NCI-H2029 (cell line): ENCODE results near the gene INCENP.

Experiments used
- DNase-seq: peaks from one replicate; lab custom pipeline; 2025; lab: John Stamatoyannopoulos, UW

Gene INCENP

GRCh38 chr11:62124186-62125113, 639 bp downstream of the INCENP start:
- DNase-seq = no peak

DNA sequence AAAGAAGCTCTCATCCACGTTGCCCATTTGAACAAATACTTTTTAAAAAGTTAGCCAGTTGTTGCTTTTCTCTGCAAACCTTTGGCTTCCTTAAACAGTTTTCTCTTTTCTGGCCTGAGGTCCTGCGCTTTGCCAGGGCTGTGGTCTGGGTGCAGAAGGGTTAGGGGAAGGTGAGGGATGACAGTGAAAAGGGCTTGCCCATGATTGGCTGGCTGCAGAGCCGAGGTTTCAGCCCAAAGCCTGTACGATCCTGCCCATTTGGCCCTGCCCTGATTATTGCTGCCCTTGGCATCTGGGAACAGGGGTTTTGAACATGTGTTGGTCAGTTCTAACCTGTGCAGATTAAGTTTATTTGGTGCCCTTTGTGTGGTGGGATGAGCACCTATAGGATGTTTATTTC, 1.5 kb downstream of the INCENP start:
- DNase-seq = no peak

DNA sequence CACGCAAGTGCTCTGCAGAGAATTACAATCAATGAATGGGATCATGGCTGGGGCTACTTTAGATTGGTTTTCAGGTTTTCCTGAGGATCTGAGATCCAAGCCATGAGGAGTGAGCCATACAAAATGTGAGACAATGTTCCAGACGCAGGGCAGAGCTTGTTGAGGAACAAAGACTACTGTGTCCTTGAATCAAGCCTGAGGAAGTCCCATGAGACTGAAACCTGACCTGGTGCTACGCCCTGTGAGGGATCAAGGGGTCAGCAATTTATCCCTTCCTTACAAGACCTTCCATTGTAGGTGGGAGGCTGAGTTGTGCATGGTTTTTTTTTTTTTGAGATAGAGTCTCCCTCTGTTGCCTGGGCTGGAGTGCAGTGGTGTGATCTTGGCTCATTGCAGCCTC, 2.1 kb downstream of the INCENP start:
- no peak for DNase-seq

DNA sequence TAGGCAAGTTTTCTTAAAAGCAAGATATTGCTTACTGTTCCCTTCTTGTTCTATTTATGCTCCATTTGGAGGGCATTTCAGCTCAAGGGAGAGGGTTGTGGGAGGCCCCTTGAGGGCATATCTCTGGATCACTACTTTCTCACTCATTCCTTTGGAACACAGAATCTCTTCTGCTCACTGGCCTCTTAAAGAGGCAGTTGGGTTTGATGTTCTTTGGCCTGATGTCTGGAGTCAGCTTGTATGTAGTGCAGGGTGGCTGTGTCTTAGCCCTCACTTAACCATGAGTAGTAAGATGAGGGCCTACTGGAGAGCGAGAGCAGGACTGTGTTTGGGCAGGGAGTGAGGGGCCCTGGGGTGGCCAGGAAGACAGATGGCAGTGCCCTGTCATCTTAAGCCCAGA, 3.6 kb downstream of the INCENP start:
- DNase-seq = no peak

- DNase-seq = no peak
These were observed 4.3 kb downstream of the INCENP start for GRCh38 chr11:62127941-62128770.

- DNase-seq = no peak
These were observed 5.0 kb downstream of the INCENP start for GRCh38 chr11:62128835-62129234.

DNA sequence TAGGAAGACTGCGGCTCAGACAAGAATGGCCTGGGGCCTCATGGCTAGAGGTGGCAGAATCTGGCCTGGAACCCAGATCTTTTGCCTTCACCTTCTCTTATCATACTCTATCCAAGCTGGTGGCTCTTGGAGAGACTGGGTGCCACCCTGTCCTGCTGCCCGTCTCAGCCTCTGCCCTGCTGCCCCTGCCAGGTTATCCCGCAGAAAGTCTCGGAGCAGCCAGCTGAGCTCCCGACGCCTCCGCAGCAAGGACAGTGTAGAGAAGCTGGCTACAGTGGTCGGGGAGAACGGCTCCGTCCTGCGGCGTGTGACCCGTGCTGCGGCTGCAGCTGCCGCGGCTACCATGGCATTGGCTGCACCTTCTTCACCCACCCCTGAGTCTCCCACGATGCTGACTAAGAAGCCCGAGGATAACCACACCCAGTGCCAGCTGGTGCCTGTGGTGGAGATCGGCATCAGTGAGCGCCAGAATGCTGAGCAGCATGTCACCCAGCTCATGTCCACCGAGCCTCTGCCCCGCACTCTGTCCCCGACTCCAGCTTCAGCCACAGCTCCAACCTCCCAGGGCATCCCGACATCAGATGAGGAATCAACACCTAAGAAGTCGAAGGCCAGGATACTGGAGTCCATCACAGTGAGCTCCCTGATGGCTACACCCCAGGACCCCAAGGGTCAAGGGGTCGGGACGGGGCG, 5.9 kb downstream of the INCENP start:
- DNase-seq = no peak

GRCh38 chr11:62130283-62131169, 6.7 kb downstream of the INCENP start:
- no peak for DNase-seq

DNA sequence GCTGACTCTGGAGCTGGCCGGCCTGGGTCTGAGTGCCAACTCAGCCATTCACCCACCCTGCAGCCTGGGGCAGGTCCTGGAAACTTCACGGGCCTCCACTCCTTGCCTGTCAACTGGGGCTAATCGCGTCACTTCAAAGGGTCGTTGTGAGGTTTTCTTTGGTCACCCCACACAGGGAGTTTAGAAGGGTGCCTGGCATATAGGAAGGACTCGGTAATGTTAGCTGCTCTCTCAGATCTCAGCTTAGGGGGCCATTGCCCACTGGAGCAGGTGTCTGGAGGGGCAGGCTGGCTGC, 7.3 kb downstream of the INCENP start:
- DNase-seq = no peak

- no peak for DNase-seq
These were observed 8.4 kb downstream of the INCENP start for GRCh38 chr11:62132191-62132590.

DNA sequence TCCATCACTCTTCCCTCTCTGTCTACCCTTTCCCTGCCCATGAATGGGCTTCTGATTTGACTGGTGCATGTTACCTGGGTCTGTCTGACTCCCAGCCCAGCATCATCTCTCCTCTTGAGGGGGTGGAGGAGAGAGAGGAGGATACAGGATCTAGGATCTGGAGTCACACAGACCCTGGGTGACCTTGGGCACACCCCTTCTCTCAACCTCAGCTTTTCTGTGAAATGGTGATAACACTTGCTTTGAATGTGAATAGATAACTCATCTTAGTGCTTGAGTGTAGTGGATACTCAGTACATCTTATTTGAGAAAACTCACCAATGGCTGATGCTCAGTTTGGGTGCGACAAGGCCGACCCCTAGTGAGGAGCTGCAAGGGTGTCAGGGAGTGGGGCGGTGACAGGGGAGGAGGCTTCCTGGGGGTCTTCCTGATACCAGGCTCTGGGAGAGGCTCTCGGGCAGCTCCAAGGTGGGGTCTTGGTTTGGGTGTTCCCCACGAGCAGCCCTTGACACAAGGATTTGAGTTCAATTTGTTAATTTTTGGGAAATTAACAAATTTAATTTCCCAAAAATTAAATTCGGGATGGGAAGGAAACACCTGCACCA, 9.0 kb downstream of the INCENP start:
- DNase-seq = no peak

- no peak for DNase-seq
These were observed 9.7 kb downstream of the INCENP start for GRCh38 chr11:62133328-62134065.

- no peak for DNase-seq
These were observed 13.6 kb downstream of the INCENP start for GRCh38 chr11:62137276-62137861.

DNA sequence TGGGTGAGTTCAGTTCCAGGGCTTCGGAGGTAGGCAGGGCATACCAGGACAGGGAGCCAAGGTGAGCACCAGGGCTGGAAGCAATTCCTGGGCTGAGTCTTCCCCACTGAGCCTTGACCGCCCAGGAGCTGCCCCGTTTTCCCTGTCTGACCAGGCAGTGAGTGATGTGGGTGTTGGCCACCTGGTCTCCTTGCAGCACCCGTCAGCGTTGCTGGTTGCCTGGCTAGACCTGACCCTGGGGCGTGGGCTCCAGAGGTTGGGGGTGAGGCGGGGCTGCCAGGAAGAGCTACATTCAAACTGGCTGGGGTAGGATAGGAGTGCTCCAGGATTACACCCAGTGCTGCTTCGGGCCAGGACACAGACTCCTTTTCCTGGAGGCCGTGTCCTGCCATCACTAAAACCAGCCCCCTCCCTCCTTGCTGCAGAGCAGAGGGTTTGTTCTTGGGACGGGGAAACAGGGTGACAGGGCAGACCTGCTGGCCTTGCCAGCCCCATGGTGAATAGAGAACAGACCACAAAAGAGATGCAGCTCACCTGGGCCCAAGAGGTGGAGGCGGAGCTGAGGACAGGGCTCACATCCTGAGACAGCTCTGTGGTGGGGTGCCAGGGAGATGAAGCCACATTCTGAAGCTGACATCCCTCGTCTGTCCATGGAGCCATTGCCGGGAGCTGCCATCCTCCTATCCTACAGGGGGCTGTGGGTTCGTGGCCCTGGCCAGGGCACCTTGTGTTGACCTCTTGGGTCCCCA, 14.2 kb downstream of the INCENP start:
- no peak for DNase-seq

- DNase-seq = no peak
These were observed 15.0 kb downstream of the INCENP start for GRCh38 chr11:62138630-62139425.

GRCh38 chr11:62139526-62140303, 15.9 kb downstream of the INCENP start:
- DNase-seq = no peak

DNA sequence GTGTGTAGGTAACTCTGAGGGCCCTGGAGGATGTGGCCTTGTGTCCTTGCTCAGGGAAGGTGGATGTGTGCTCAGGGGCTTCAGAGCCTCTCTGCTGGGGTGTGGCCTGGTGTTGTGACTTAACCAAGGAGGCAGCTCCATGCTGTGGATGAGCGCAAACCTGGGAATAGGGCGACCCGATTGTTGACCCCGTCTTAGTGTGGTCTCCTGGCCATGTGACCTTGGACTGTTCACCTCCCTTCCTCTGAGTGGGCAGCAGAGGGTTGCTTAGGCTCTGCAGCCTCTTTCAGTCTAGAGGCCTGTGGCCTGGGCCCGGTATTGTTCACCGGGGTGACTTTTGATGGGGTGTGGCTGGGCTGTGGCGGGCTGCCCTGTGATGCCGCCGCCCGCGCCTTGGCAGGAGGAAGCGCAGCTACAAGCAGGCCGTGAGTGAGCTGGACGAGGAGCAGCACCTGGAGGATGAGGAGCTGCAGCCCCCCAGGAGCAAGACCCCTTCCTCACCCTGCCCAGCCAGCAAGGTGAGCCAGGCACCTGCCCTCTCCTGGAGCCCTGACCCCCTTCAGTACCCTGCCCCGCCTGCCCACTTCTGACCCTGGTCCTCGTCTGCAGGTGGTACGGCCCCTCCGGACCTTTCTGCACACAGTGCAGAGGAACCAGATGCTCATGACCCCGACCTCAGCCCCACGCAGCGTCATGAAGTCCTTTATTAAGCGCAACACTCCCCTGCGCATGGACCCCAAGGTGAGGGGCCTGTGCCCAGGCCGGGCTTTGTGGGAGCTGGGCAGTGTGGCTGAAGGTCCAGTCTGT, 16.7 kb downstream of the INCENP start:
- DNase-seq = no peak
